Smooth muscle cell of the umbilical artery (primary cell): Measurements from ENCODE around the gene PDPK1. TPM values are rescaled to one million over a fixed set of nuclear protein-coding genes. Genes with fewer than 3 reads are reported as not detected.

Experiments
- total RNA-seq: library from RNA; depleted of rRNA; stranded (reverse); fragments of >200 nt; gene quantifications from 2 replicates; pipeline ENCODE4 v1.2.3, GENCODE V29; 2014

PDPK1 gene
- 23.2 and 30.3 TPM in 2 replicates for total RNA-seq

GRCh38 chr16:2537451-2538379 lies at the start of gene PDPK1:
Gene PDPK1, plus strand, starts transcription at chr16:2538021. Its CDS starts 92 bp downstream, at chr16:2538113.

GRCh38 chr16:2513405-2514332 lies 24.2 kb upstream of the PDPK1 start, which contains the start of gene ATP6V0C:
Gene ATP6V0C, plus strand, starts transcription at chr16:2513952. Its CDS starts 152 bp downstream, at chr16:2514104.

GRCh38 chr16:2520097-2520783 lies 17.6 kb upstream of the PDPK1 start, which contains the start of gene AMDHD2:
Gene AMDHD2, plus strand, starts transcription at chr16:2520371. Its CDS starts 88 bp downstream, at chr16:2520459.

GRCh38 chr16:2531371-2531695 lies 6.5 kb upstream of the PDPK1 start, which contains the start of gene CEMP1:
Gene CEMP1, minus strand, starts transcription at chr16:2531408. Its CDS starts 335 bp downstream, at chr16:2531073.

Other genes starting within 250 kb of the PDPK1 start
- gene ABCA3, start 197.3 kb upstream of the PDPK1 start, total RNA-seq = 1.5 and 5.3 TPM in 2 replicates
- gene CCNF, start 108.6 kb upstream of the PDPK1 start, total RNA-seq = 4.2 and 12.5 TPM in 2 replicates
- gene TEDC2, start 77.9 kb upstream of the PDPK1 start, total RNA-seq = 3.0 and 5.4 TPM in 2 replicates
- gene NTN3, start 66.7 kb upstream of the PDPK1 start, total RNA-seq = 0.59 and 1.9 TPM in 2 replicates
- 20.8 and 32.5 TPM in 2 replicates for gene TBC1D24, start 62.9 kb upstream of the PDPK1 start, total RNA-seq
- 15.1 and 16.4 TPM in 2 replicates for gene ATP6V0C, start 24.1 kb upstream of the PDPK1 start, total RNA-seq
- 33.6 and 42.2 TPM in 2 replicates for gene AMDHD2, start 17.6 kb upstream of the PDPK1 start, total RNA-seq
- gene CEMP1, start 6.6 kb upstream of the PDPK1 start, total RNA-seq = 0.09 TPM in 1 of 2 replicates, not detected in the other
- 20.2 and 34.1 TPM in 2 replicates for gene KCTD5, start 144.5 kb downstream of the PDPK1 start, total RNA-seq
- gene PRSS27, start 182.2 kb downstream of the PDPK1 start, total RNA-seq = 0.30 and 0.42 TPM in 2 replicates
- 48.4 and 103 TPM in 2 replicates for gene SRRM2, start 214.6 kb downstream of the PDPK1 start, total RNA-seq
- gene ELOB, start 239.3 kb downstream of the PDPK1 start, total RNA-seq = 124 and 257 TPM in 2 replicates
- gene PRSS33, start 249.5 kb downstream of the PDPK1 start, total RNA-seq = not detected in 2 replicates